Activated naive CD4-positive, alpha-beta T cell treated with anti-CD3 and anti-CD28 coated beads, Interleukin-2, amount 10 ng/mL, durations not matched to agents 7 days and 5 days (primary cell): Measurements from ENCODE around the gene CELF2.

Experiments used
- CTCF ChIA-PET: fragments of 350-600 bp; sonication (Branson Sonifier 250); formaldehyde crosslinking; loops from one replicate; lab custom pipeline; 2021; ENCODE audit warnings: antibody characterized with exemption; lab: Charles Lee
- DNase-seq: peaks from one replicate; pipeline ENCODE4 v3.0.0-alpha.2; 2020
- H3K27ac Mint-ChIP-seq: one replicate; pipeline ENCODE4 v1.8.0; 2021; ENCODE audit warnings: mild to moderate bottlenecking, moderate library complexity, mixed read lengths
- H3K27me3 Mint-ChIP-seq: one replicate; pipeline ENCODE4 v1.8.0; 2021; ENCODE audit warnings: mild to moderate bottlenecking, mixed read lengths
- H3K36me3 Mint-ChIP-seq: one replicate; pipeline ENCODE4 v1.8.0; 2021; ENCODE audit warnings: mixed read lengths
- H3K4me1 Mint-ChIP-seq: one replicate; pipeline ENCODE4 v1.8.0; 2021; ENCODE audit warnings: mixed read lengths
- H3K4me3 Mint-ChIP-seq: one replicate; pipeline ENCODE4 v1.8.0; 2021; ENCODE audit warnings: mild to moderate bottlenecking, moderate library complexity, mixed read lengths
- H3K9me3 Mint-ChIP-seq: one replicate; pipeline ENCODE4 v1.8.0; 2021; ENCODE audit warnings: mixed read lengths

The CELF2 gene

GRCh38 chr10:11307937-11308336 lies 290.3 kb downstream of the CELF2 start:
- DNase-seq = no peak
- no peaks in the 10 kb centered on the region for H3K27me3 Mint-ChIP-seq
- H3K36me3 Mint-ChIP-seq = peaks cover 99% of the 10 kb centered on the region
- no peak overlapping the region for H3K4me3 Mint-ChIP-seq
- peaks cover 9% of the 10 kb centered on the region for H3K4me1 Mint-ChIP-seq
- CTCF ChIA-PET = no interaction called here
- peaks cover 27% of the 10 kb centered on the region for H3K9me3 Mint-ChIP-seq
- peak overlapping the region; percentile 5 for H3K27ac Mint-ChIP-seq

- H3K27me3 Mint-ChIP-seq = no peaks in the 10 kb centered on the region
- peak overlapping the region; percentile 11 for H3K27ac Mint-ChIP-seq
- no peak for DNase-seq
- peaks cover 25% of the 10 kb centered on the region for H3K9me3 Mint-ChIP-seq
- H3K4me3 Mint-ChIP-seq = no peak overlapping the region
- peaks cover 9% of the 10 kb centered on the region for H3K4me1 Mint-ChIP-seq
- CTCF ChIA-PET = interaction anchor here (0.7 to 1.4 kb wide), 2 partner anchors 16 to 48 kb away, joined by 3 read pairs; no protein-coding TSS in a partner anchor
- H3K36me3 Mint-ChIP-seq = peaks cover 95% of the 10 kb centered on the region
Measured at GRCh38 chr10:11311027-11311426, 293.4 kb downstream of the CELF2 start.

- H3K36me3 Mint-ChIP-seq = peaks cover 95% of the 10 kb centered on the region
- H3K27me3 Mint-ChIP-seq = no peaks in the 10 kb centered on the region
- CTCF ChIA-PET = no interaction called here
- H3K27ac Mint-ChIP-seq = peak overlapping the region; percentile 47
- no peak for DNase-seq
- peaks cover 8% of the 10 kb centered on the region for H3K9me3 Mint-ChIP-seq
- peaks cover 19% of the 10 kb centered on the region for H3K4me1 Mint-ChIP-seq
- no peak overlapping the region for H3K4me3 Mint-ChIP-seq
Measured at GRCh38 chr10:11313463-11313862, 295.8 kb downstream of the CELF2 start.

- Mint-ChIP-seq H3K9me3 (no peaks in the 10 kb centered on the region), H3K4me1 (peaks cover 48% of the 10 kb centered on the region), H3K4me3 (no peak overlapping the region), H3K36me3 (peaks cover 93% of the 10 kb centered on the region), H3K27me3 (no peaks in the 10 kb centered on the region), H3K27ac (peak overlapping the region; percentile 68)
- CTCF ChIA-PET = no interaction called here
- DNase-seq = no peak
Measured at GRCh38 chr10:11317936-11318670, 300.4 kb downstream of the CELF2 start.

GRCh38 chr10:11318826-11319598 lies 301.3 kb downstream of the CELF2 start:
- H3K4me3 Mint-ChIP-seq = no peak overlapping the region
- H3K27me3 Mint-ChIP-seq = no peaks in the 10 kb centered on the region
- peaks cover 48% of the 10 kb centered on the region for H3K4me1 Mint-ChIP-seq
- H3K36me3 Mint-ChIP-seq = peaks cover 93% of the 10 kb centered on the region
- DNase-seq = no peak
- CTCF ChIA-PET = no interaction called here
- peak overlapping the region; percentile 83 for H3K27ac Mint-ChIP-seq
- H3K9me3 Mint-ChIP-seq = no peaks in the 10 kb centered on the region

- DNase-seq = no peak
- CTCF ChIA-PET = no interaction called here
- Mint-ChIP-seq H3K27ac (peak overlapping the region; percentile 83), H3K36me3 (peaks cover 93% of the 10 kb centered on the region), H3K9me3 (no peaks in the 10 kb centered on the region), H3K4me3 (no peak overlapping the region), H3K27me3 (no peaks in the 10 kb centered on the region), H3K4me1 (peaks cover 48% of the 10 kb centered on the region)
Measured at GRCh38 chr10:11319990-11320602, 302.4 kb downstream of the CELF2 start.

GRCh38 chr10:11320809-11321520 lies 303.3 kb downstream of the CELF2 start:
- CTCF ChIA-PET = interaction anchor here (0.7 kb wide), 1 partner anchor 156 kb away, joined by 3 read pairs; no protein-coding TSS in a partner anchor
- no peaks in the 10 kb centered on the region for H3K27me3 Mint-ChIP-seq
- no peaks in the 10 kb centered on the region for H3K9me3 Mint-ChIP-seq
- DNase-seq = no peak
- H3K27ac Mint-ChIP-seq = peak overlapping the region; percentile 56
- H3K4me3 Mint-ChIP-seq = no peak overlapping the region
- H3K36me3 Mint-ChIP-seq = peaks cover 95% of the 10 kb centered on the region
- peaks cover 48% of the 10 kb centered on the region for H3K4me1 Mint-ChIP-seq

- H3K4me3 Mint-ChIP-seq = no peak overlapping the region
- H3K36me3 Mint-ChIP-seq = peaks cover 95% of the 10 kb centered on the region
- no peaks in the 10 kb centered on the region for H3K9me3 Mint-ChIP-seq
- H3K27ac Mint-ChIP-seq = peak overlapping the region; percentile 11
- DNase-seq = no peak
- H3K27me3 Mint-ChIP-seq = no peaks in the 10 kb centered on the region
- peaks cover 41% of the 10 kb centered on the region for H3K4me1 Mint-ChIP-seq
- CTCF ChIA-PET = no interaction called here
Measured at GRCh38 chr10:11322698-11323097, 305.0 kb downstream of the CELF2 start.

GRCh38 chr10:11324761-11325321 lies 307.2 kb downstream of the CELF2 start:
- peak overlapping the region; percentile 11 for H3K27ac Mint-ChIP-seq
- H3K4me1 Mint-ChIP-seq = peaks cover 22% of the 10 kb centered on the region
- no peak overlapping the region for H3K4me3 Mint-ChIP-seq
- no peaks in the 10 kb centered on the region for H3K27me3 Mint-ChIP-seq
- peaks cover 88% of the 10 kb centered on the region for H3K36me3 Mint-ChIP-seq
- H3K9me3 Mint-ChIP-seq = no peaks in the 10 kb centered on the region
- no peak for DNase-seq
- CTCF ChIA-PET = no interaction called here

GRCh38 chr10:11325817-11326216 lies 308.1 kb downstream of the CELF2 start:
- peaks cover 88% of the 10 kb centered on the region for H3K36me3 Mint-ChIP-seq
- H3K9me3 Mint-ChIP-seq = no peaks in the 10 kb centered on the region
- DNase-seq = no peak
- H3K4me1 Mint-ChIP-seq = peaks cover 20% of the 10 kb centered on the region
- CTCF ChIA-PET = no interaction called here
- H3K27ac Mint-ChIP-seq = peak overlapping the region; percentile 47
- H3K4me3 Mint-ChIP-seq = no peak overlapping the region
- H3K27me3 Mint-ChIP-seq = no peaks in the 10 kb centered on the region

GRCh38 chr10:11326241-11326640 lies 308.6 kb downstream of the CELF2 start:
- no peaks in the 10 kb centered on the region for H3K9me3 Mint-ChIP-seq
- H3K36me3 Mint-ChIP-seq = peaks cover 83% of the 10 kb centered on the region
- H3K4me3 Mint-ChIP-seq = no peak overlapping the region
- H3K4me1 Mint-ChIP-seq = peaks cover 16% of the 10 kb centered on the region
- DNase-seq = no peak
- H3K27me3 Mint-ChIP-seq = no peaks in the 10 kb centered on the region
- peak overlapping the region; percentile 47 for H3K27ac Mint-ChIP-seq
- CTCF ChIA-PET = no interaction called here

- H3K4me3 Mint-ChIP-seq = no peak overlapping the region
- no peaks in the 10 kb centered on the region for H3K27me3 Mint-ChIP-seq
- CTCF ChIA-PET = no interaction called here
- no peaks in the 10 kb centered on the region for H3K9me3 Mint-ChIP-seq
- peaks cover 82% of the 10 kb centered on the region for H3K36me3 Mint-ChIP-seq
- H3K27ac Mint-ChIP-seq = peak overlapping the region; percentile 61
- peaks cover 9% of the 10 kb centered on the region for H3K4me1 Mint-ChIP-seq
- DNase-seq = no peak
Measured at GRCh38 chr10:11326913-11327616, 309.4 kb downstream of the CELF2 start.

- Mint-ChIP-seq H3K9me3 (no peaks in the 10 kb centered on the region), H3K36me3 (peaks cover 80% of the 10 kb centered on the region), H3K4me1 (peaks cover 15% of the 10 kb centered on the region), H3K4me3 (no peak overlapping the region), H3K27me3 (no peaks in the 10 kb centered on the region), H3K27ac (no peak overlapping the region)
- DNase-seq = no peak
- CTCF ChIA-PET = no interaction called here
Measured at GRCh38 chr10:11328264-11329061, 310.8 kb downstream of the CELF2 start.
